ELR (cell line): Measurements from ENCODE around the gene NELL1.
A peak's percentile ranks its signal among the peaks of the same experiment; 100 is the strongest.

Experiments
- DNase-seq: peaks from one replicate; pipeline ENCODE4 v3.0.0-alpha.2; 2015; ENCODE audit warnings: low read depth

NELL1 gene

DNA sequence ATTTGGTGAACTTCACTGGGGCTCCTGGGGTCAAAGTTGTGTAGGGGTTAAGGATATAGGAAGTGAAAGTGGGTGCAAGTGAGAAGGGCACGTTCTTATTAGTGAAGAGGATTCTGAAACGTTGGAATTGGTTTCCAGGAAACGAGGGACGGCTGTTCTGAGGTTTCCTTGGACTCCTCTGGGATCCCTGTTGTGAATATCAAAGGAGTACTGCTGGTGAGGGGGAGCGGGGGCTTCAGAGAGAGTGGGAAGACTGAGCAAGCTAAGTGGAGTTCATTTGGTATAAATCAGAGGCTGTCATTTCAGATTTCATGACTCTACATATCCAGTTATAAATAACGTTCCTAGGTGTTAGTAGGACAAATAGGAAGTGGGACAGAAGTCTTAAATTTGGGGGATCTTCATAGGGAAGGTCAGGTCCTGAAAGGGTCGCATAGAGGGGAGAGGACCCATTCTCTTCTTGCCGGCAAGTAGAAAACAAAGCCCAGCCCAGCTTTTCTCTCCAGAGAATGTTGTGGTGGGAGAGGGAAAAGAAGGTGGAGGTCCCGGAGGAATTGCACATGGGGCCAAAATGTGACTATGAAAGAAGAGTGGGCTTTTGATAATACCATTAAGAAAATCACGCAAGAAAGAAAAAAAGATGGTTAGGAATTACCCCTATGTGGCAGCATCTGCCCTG lies 1.1 kb upstream of the NELL1 start:
- DNase-seq = no peak

DNA sequence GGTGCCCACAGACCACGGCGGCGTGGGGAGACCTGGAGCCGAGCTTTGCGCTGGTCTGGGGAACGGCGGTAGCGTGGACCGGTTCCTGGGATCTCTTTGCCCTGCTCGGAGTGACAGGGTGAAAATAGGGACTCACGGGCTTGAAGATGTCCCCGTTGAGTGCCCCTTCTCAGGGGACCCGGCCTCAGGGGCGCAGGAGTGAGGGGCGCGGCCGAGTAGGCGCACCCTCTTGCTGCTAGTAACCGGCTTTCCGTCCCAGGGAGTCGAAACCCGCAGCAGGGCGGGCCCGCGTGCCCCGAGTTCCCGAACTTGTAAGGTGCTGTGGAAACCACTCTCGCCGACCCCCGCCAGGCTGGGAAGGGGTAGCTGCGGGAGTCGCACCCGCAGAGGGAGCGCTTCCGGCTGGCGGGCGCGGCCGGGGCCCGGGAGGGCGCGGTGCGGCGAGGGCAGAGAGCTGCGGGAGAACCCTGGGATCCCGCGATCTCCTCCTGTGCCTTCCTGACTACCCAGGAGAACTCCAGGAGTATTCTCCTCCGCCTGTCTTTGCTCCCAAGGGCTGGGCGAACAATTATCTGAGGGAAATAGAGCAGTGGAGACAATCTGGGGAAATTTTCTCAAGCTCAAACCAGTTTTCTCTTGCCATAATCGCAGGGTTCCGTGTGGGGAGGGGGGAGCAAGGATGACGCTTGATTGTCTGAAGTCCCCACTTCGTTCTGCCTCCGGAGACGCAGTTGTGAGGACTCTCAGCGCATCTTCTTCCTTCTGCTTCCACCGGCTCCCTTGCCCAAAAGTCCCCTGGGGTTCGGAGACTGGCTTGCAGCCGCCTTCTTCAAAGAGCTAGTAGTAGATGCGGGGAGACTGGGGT lies 666 bp downstream of the NELL1 start:
- no peak for DNase-seq

DNA sequence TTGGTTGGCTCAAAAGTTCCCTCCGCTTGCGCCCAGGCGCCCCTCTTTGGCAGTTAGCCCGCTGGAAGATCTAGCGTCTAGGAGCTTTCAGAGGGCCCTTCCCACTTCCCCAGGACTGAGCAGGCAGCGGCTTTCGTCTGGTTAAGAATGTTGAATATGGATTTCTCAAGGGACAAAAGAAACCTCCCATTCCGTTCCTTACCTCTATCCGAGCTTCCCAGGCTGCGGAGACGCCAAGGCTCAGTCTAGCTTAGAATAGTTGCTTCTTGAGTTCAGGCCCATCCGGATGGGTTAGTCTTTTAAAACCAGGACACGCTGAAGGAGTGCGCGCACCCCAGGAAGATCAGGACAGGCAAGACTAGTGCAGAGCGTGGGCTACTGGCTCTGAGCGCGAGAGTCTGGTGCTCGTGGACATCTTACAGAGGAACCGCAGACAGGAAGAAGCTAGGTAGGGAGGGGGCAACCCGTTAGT lies 1.6 kb downstream of the NELL1 start:
- DNase-seq = no peak

DNA sequence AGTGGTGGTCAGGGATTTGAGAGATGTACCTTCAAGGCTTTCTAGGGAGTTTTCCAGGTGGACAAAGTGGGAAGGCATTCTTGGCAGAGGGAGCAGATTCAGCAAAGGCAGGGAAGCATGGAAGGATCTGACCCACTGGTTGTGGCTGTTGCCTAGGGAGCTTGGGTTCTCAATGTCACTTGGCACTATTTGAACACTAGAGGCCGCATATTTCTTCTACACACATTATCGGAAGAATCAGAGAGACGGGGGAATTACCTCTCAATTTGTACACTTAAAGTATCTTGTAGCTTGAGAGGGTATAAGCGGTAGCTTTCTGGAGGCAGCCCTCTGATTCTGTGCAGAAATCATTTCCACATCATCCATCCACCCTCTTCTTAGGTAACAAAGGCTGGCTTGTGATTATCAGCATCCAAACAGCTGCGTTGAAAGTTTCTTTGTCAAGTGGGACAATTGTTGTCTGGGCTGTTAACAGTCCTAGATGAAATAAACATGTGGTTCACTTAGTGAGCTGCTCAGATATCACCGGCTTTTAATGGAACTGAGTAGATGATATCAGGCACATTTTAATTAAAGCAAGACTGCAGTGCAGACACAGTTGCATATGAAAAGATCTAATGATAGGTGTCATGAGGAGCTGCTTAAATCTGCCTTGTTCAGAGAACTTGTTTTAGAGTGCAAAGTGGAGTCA lies 2.6 kb downstream of the NELL1 start:
- peak; percentile 5 for DNase-seq

DNA sequence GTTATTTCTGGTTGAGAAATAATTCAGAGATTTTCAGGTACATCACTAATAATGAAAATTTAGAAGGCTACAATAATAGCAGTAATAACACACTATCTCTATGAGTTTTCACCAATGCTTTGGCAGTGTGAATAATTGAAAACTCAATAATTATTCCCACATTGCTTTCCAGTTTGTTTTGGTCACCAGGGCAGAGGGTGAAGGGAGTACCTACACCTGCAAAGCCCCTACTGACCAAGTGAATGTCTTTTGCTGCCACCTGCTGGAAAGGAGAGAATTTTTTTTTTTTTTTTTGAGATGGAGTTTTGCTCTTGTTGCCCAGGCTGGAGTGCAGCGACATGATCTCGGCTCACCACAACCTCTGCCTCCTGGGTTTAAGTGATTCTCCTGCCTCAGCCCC lies 3.2 kb downstream of the NELL1 start:
- DNase-seq = peak; percentile 3

DNA sequence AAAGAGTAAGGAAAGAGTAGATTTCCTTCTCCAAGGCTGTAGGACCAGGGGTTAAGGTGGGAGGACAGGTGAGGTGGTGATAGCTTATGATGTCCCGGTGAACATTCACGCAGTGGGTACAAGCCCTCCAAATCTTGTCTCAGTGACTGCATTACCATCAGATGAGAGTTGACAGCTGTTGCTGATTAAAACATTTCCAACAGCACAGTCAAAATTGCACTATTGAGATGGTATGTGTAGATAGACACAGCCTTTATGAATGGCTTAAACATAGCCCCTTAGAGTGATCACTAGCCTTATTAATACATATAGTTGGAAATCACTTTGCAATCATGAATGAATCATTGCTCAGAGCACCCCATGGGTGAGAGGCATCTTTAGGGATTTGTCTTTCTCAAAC lies 7.3 kb downstream of the NELL1 start:
- DNase-seq = no peak

DNA sequence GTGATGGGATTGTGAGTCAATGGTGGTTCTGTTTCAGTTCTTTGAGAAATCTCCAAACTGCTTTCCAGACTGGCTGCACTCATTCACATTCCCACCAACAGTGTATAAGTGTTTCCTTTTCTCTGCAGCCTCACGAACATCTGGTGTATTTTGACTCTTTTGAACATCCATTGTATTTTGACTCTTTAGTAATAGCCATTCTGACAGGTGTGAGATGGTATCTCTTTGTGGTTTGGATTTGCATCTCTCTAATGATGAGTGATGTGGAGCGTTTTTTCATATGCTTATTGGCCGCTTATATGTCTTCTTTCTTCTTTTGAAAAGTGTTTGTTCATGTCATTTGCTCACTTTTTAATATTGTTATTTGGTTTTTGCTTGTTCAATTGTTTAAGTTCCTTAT lies 19.4 kb downstream of the NELL1 start:
- no peak for DNase-seq

DNA sequence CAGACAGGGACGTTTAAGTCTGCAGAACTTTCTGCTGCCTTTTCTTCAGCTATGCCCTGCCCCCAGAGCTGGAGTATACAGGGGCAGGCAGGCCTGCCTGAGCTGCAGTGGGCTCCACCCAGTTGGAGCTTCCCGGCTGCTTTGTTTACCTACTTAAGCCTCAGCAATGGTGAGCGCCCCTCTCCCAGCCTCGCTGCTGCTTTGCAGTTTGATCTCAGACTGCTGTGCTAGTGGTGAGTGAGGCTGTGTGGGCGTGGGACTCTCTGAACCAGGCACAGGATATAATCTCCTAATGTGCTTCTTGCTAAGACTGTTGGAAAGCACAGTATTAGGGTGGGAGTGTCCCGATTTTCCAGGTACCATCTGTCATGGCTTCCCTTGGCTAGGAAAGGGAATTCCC lies 38.5 kb downstream of the NELL1 start:
- DNase-seq = no peak

DNA sequence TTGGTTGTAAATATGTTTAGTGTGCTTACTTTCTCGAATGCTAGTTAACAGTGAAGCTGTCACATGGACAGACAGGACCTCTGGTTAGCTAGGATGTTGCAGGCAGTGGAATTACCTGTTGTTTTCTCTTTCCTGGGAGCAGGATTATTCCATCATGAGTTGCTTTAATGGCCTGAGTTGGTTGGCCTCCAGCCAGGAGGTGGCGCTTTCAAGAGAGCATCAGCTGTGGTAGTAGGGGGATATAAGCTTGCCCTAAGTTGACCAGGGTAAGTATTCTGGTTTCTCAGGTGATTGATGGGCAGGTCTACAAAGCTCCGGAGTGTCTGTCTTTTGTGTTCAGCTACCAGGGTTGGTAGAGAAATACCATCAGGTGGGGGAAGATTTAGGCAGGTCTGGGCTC lies 43.5 kb downstream of the NELL1 start:
- no peak for DNase-seq

DNA sequence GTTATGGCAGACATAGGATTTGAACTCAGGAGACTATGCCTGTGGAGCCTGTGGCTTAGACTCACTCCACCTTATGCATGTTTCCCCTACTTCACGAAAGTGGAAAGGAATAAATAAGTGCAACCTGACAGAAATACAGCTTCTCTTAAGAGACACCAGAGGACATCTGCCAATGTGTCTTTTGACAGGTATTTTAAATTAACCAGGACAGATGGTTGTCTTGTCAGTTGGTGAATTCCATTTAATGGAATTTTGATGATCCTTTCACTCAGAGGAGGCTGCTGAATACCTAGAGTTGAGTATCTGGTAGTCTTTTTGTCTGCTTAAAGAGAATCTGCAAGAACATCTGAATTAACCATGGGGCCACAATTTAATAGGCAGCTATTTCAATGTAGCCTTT lies 46.1 kb downstream of the NELL1 start:
- no peak for DNase-seq

DNA sequence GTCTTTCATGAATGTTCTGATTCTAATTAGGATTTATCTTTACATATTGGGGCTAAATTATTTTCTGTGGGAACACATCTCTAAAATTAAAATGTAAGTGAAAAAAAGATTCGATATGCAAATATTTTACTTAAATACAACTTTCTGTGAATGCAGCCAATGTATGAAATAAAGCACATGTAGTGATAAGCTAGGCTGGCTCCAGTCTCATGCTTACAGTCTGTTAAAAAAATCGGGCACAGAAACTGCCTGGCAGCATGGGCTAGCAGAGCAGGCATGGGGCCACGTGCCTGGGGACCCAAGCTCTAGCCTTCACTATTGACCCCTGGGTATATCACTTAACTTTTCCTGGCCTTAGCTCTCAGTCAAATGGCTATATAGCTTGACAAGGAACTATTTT lies 46.5 kb downstream of the NELL1 start:
- DNase-seq = no peak

DNA sequence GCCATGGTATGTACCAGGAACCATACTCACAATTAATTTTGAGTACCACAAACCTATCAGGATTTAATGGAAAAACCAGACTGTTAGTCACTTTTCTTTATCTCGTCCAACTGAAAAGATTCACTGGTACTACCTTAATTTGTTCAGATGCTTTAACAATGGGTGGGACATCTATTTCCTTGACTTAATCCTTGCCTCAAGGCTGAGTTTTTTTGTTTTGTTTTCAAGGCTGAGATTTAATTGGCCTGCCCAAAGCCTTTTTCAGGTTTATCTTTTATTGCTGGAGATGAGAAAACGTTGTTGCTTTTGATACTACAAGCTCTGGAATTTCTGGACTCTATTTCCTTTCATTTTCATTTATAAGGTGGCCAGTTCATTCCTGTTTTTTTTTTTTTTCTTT lies 50.4 kb downstream of the NELL1 start:
- no peak for DNase-seq

DNA sequence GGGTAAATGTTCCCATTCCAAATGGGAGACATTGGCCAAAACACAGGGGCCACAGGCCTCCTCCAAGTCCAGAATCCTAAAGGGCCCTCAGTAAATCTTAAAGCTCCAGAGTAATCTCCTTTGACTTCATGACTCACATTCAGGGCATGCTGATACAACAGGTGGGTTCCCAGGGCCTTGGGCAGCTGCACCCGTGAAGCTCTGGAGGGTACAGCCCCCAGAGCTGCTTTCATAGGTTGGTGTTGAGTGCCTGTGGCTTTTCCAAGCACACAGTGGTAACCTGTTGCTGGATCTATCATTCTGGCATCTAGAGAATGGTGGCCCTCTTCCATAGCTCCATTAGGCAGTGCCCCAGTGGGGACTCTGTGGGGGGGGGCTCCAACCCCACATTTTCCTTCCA lies 54.0 kb downstream of the NELL1 start:
- no peak for DNase-seq

DNA sequence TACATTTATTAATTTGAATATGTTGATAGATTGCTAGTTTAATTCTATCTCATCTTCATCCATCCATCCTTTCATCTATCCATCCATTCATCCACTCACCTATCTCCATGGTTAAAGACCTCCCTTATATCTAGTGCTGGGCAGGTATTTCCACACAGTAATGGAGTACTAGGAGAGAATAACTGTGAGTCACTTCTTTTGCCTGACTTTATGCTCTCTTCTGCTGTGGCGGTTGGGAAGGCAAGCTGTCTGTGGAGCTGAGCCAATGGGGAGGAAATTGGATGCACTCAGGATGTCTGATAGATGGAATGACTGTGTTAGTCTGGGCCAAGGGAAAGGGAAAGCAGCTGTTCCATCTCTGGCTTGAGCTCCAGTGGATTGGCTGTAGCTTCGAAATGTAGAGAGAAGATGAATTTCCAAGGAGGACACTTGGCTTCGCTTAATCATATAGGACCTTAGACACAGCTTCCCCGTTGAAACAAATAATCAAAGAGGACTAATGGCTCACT lies 60.3 kb downstream of the NELL1 start:
- no peak for DNase-seq

DNA sequence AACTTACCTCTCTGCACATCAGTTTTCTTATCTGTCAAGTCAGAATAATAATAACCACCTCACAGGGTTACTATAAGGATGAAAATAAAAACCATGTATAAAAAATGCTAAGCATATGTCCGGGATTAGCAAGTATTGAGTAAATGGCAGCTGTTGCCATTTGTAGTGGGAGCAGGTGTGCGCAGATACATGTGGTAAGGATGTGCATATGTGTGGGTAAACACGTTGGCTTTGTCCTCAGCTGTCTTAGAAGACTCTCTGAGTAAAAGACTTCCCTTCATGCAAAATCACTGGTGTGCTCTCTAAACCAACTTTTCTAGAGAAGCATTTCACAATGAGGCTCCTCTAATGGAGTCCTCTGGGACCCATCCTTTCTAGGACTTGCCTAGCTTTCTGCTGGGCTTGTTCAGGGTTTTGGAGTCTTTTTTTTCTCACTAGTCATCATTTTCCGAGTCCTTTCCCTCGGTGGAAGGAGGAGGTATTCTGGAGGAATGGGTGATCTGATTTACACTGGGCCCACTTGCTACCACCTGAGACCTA lies 62.4 kb downstream of the NELL1 start:
- DNase-seq = no peak

DNA sequence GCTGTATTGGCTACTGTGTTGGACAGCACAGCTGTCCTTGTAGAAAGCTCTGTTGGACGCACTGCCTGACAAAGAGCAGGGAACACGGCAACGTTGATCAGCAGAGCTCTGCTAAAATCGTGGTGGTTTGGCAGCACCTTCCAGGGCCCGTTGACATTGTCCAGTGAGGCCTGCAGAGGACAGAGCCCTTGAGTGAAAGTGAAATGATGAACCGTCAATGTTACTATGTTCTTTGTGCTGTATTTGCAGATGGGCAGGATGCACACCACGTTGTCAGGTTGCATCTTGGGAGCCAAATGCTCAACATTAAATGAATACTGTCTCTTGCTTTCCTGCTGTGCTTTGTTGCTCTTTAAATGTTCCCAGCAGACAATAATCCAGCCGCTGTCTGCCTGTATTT lies 69.7 kb downstream of the NELL1 start:
- DNase-seq = no peak

DNA sequence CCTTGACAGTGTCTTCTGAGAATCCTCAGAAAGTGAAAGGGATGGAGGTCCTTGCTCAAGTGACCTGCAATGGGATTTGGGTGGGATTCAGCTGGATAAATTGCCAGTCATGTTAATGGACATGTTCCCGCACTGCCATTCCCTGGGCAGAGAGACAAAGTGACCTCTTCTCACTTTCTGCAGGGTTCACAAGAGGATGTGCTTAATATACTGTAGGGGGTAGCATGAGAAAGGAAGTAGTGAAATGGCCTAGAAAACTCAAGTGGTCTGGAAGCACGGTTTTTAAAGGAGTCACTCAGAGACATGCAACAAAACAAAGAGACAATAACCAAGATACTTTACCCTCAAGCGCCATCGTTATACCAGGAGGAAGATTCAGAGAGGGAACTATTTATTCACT lies 70.2 kb downstream of the NELL1 start:
- DNase-seq = no peak

DNA sequence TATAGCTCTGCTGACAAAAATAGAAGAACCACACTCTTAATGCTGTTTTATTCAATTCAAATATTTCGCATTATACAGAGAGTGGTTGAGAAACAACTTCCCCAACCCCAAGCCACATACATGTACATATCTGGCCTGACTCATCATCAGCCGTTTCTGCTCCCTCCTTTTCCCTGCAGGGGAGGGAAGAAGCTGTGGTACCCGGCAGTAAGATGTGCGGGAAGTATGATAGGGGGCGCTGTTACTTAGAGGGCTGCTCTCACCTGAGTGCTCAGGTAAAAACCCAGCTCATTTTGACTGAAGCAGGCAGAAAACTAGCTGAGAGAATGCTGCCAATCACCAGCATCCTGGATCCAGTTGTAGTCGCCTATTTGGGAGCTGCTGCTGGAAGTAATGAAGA lies 85.5 kb downstream of the NELL1 start:
- no peak for DNase-seq

DNA sequence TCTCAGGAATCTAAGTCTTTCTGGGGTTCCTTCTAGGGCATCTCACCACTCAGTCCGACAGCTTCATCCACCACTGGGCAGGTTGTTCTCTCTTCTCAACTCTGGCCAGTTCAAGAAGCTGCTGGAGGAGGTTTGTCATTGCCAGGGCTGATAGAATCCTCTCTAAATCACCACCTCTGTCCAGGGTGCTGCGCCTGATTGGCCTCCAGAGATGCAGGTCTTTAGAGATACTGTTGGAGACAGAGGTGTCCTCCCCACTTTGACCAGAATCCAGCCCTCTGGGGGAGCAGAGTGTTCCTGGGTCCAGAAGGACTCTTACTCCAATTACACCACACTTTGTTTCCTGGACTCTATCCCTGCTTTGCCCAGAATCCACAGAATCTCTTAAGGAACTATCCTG lies 90.2 kb downstream of the NELL1 start:
- DNase-seq = no peak

DNA sequence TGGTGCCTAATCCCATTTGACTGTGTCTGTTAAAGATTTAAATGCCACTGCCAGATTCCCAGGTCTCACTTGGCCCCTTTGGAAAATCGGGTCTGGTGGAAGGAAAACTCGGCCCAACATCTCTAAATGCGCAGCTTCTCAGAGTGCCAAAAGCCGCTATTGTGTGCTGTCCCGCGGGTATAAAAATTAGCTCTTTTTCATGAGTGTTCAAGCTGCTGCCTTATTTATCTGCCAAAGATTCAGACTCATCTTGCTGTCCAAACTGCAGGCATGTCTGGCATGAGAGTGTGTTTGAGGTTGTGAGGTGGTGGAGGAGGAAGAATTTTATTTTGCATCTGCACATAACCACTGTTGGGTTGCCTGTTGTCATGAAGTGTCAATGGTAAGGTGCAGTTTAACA lies 91.4 kb downstream of the NELL1 start:
- DNase-seq = no peak

DNA sequence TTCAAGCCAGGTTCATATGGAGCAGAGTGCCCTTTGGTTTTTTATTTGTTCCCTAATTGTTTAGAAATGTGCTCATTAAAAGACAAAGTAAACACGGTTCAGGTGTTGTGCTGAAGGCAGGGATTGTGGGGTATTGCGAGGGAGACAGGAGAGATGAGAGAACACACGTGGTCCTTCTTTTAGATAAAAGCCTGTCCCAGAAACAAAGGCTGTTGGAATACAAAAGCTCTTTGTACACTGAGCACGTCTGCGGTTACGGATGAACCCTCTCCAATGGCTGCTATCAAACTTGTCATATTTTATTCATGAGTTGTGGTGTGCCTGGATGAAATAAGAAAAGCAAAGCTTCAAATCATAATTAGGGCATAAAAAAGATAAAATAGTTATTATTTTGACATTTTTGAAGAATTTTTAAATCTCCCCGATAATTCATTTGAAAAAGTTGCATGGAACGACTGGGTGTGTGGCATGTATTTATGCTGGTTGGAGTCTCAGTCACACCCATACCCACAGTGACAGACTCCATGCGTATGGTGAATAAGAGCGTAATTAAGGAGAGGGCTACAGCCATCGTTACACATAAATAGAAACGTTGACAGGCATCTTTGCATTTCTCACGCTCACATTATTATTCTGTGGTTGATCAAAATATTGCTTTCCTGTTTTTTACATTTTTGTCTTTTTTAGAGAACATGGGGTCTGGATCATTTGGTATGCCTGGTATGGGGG lies 92.9 kb downstream of the NELL1 start:
- DNase-seq = no peak

DNA sequence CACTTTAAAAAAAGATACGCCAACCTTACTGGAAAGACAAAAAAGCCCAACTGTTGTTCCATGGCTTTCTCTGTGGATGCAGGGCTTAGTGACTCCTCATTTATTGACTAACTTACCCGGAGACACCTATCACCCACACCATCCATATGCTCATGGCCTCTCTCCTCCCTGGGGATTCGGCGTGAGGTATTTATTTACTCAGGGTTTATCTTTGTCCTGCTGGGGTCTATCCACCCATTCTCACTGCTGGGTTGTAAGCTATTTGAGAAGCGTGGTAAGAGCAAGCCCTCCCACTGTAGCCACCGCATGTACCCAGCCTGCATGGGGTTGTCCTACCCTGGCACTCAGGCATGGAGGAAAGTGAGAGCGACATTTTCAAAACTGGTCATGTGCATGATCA lies 93.6 kb downstream of the NELL1 start:
- DNase-seq = no peak
